ENCODE measurements around the gene NUTM2F.
"Not testable (repeated sequence)": the region's sequence is repeated elsewhere in the genome, so short reads cannot be mapped to it uniquely, and the experiment has no call there.

- TF ChIP-seq CTCF, POLR2A (IDR thresholded peaks at IDR 0.05): not testable (repeated sequence)
Observed at GRCh38 chr9:94322342-94322940, 6.0 kb downstream of the NUTM2F start.
